DOHH2 (cell line): ENCODE data around the gene IRF4.
"Not testable (repeated sequence)": the region's sequence is repeated elsewhere in the genome, so short reads cannot be mapped to it uniquely, and the experiment has no call there.

Experiments
- EZH2phosphoT487 ChIP-seq: fragments of 200-600 bp; sonication (generic); IDR thresholded peaks from 2 replicates; pipeline ENCODE4 v1.6.1; 2017; ENCODE audit warnings: borderline replicate concordance, mild to moderate bottlenecking, antibody characterized with exemption, low read length, moderate library complexity, mixed read lengths
- TF ChIP-seq, protein P1 (sequence below): fragments of 200-600 bp; sonication (generic); IDR thresholded peaks from one replicate; pipeline ENCODE4 v1.5.1; 2014; ENCODE audit warnings: antibody characterized with exemption, mild to moderate bottlenecking, low read depth, low read length; ENCODE audit not compliant: poor library complexity, severe bottlenecking

DNA sequence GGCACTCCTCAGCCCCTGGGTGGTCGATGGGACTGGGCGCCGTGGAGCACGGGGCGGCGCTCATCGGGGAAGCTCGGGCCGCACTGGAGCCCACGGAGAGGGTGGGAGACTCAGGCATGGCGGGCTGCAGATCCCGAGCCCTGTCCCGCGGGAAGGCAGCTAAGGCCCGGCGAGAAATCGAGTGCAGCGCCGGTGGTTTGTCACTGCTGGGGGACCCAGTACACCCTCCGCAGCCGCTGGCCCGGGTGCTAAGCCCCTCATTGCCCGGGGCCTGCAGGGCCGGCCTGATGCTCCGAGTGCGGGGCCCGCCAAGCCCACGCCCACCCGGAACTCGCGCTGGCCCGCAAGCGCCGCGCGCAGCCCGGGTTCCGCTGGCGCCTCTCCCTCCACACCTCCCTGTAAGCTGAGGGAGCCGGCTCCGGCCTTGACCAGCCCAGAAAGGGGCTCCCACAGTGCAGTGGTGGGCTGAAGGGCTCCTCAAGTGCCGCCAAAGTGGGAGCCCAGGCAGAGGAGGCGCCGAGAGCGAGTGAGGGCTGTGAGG, 34.7 kb downstream of the IRF4 start:
- TF ChIP-seq, protein P1, sequence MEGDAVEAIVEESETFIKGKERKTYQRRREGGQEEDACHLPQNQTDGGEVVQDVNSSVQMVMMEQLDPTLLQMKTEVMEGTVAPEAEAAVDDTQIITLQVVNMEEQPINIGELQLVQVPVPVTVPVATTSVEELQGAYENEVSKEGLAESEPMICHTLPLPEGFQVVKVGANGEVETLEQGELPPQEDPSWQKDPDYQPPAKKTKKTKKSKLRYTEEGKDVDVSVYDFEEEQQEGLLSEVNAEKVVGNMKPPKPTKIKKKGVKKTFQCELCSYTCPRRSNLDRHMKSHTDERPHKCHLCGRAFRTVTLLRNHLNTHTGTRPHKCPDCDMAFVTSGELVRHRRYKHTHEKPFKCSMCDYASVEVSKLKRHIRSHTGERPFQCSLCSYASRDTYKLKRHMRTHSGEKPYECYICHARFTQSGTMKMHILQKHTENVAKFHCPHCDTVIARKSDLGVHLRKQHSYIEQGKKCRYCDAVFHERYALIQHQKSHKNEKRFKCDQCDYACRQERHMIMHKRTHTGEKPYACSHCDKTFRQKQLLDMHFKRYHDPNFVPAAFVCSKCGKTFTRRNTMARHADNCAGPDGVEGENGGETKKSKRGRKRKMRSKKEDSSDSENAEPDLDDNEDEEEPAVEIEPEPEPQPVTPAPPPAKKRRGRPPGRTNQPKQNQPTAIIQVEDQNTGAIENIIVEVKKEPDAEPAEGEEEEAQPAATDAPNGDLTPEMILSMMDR = not testable (repeated sequence)
- not testable (repeated sequence) for TF ChIP-seq EZH2phosphoT487
